H1 (cell line): ENCODE measurements around the gene B3GAT1. TPM values are rescaled to one million over a fixed set of nuclear protein-coding genes. Genes with fewer than 3 reads are reported as not detected.

Experiments
- CTCF ChIA-PET: fragments of 300-600 bp; sonication (Branson Sonifier 250); formaldehyde crosslinking; loops from one replicate; lab custom pipeline; 2021; ENCODE audit not compliant: partially characterized antibody; lab: Charles Lee
- POLR2A ChIA-PET: fragments of 300-600 bp; sonication (Branson Sonifier 250); formaldehyde crosslinking; loops from one replicate; lab custom pipeline; 2021; ENCODE audit warnings: inconsistent platforms; ENCODE audit not compliant: partially characterized antibody; lab: Charles Lee
- DNase-seq, 2 experiments: peaks; one replicate each; pipeline versions ENCODE4 v3.0.0 to v3.0.0-alpha.2; 2010 to 2022; ENCODE audit warnings: low spot score in 2 of 2, low read depth in 1 of 2, mixed read lengths in 1 of 2
- FAIRE-seq: peaks from 2 replicates; lab custom pipeline; 2011; peaks lifted over from hg19 to GRCh38; lab: Jason Lieb, UNC
- H2AFZ ChIP-seq: 2 replicates; pipeline ENCODE4 v1.8.1; 2012; ENCODE audit warnings: low read length, inconsistent platforms
- H2AK5ac ChIP-seq: 2 replicates; pipeline ENCODE4 v1.6.1; 2013; ENCODE audit warnings: low read depth, low read length
- H2BK120ac ChIP-seq: replicated peaks from 2 replicates; pipeline ENCODE3; 2013; ENCODE audit warnings: low read depth, low read length, inconsistent platforms
- H2BK12ac ChIP-seq: 2 replicates; pipeline ENCODE4 v1.6.1; 2013; ENCODE audit warnings: low read depth, low read length
- H2BK15ac ChIP-seq: 2 replicates; pipeline ENCODE4 v1.6.1; 2013; ENCODE audit warnings: low read length
- H2BK20ac ChIP-seq: 2 replicates; pipeline ENCODE4 v1.6.1; 2013; ENCODE audit warnings: low read length
- H2BK5ac ChIP-seq: 2 replicates; pipeline ENCODE4 v1.6.1; 2013; ENCODE audit warnings: low read depth, low read length
- H3K14ac ChIP-seq: 2 replicates; pipeline ENCODE4 v1.6.1; 2013; ENCODE audit warnings: inconsistent platforms; ENCODE audit not compliant: insufficient read length
- H3K18ac ChIP-seq: 2 replicates; pipeline ENCODE4 v1.6.1; 2013; ENCODE audit warnings: low read length; ENCODE audit errors: extremely low read depth
- H3K23ac ChIP-seq: 2 replicates; pipeline ENCODE4 v1.6.1; 2013; ENCODE audit warnings: inconsistent platforms; ENCODE audit not compliant: insufficient read length
- H3K23me2 ChIP-seq: 2 replicates; pipeline ENCODE4 v1.6.1; 2013; ENCODE audit warnings: low read depth, low read length
- H3K27ac ChIP-seq: 2 replicates; pipeline ENCODE4 v1.6.1; 2011; ENCODE audit warnings: low read depth, low read length, inconsistent platforms
- H3K27me3 ChIP-seq, 4 experiments: replicated peaks in 1 of 4; 1 replicate in 1 of 4; 2 replicates in 3 of 4; pipeline versions ENCODE4 v1.6.1 to v1.8.1; 2011 to 2013; ENCODE audit warnings: low read length in 3 of 4, mild to moderate bottlenecking in 3 of 4, inconsistent platforms in 2 of 4, mixed read lengths in 2 of 4, moderate library complexity in 1 of 4; ENCODE audit not compliant: control insufficient read depth in 3 of 4, insufficient read depth in 3 of 4; ENCODE audit errors: extremely low read depth in 1 of 4
- H3K36me3 ChIP-seq, 4 experiments: 2 replicates each; pipeline versions ENCODE4 v1.6.1 to v1.8.1; 2011 to 2013; ENCODE audit warnings: mild to moderate bottlenecking in 4 of 4, low read length in 3 of 4, moderate library complexity in 2 of 4, control low read depth in 1 of 4, inconsistent platforms in 1 of 4; ENCODE audit not compliant: insufficient read depth in 4 of 4, control insufficient read depth in 2 of 4
- H3K4ac ChIP-seq: replicated peaks from 2 replicates; pipeline ENCODE3; 2013; ENCODE audit warnings: low read length, low read depth, mixed read lengths, inconsistent platforms; ENCODE audit not compliant: insufficient read length
- H3K4me1 ChIP-seq, 4 experiments: replicated peaks in 1 of 4; 1 replicate in 1 of 4; 2 replicates in 3 of 4; pipeline versions ENCODE4 v1.6.1 to v1.8.1; 2011 to 2013; ENCODE audit warnings: low read length in 3 of 4, inconsistent platforms in 2 of 4, mixed read lengths in 1 of 4; ENCODE audit not compliant: insufficient read depth in 4 of 4, control insufficient read depth in 3 of 4
- H3K4me2 ChIP-seq, 2 experiments: 2 replicates each; pipeline versions ENCODE4 v1.6.1 to v1.8.1; 2011 to 2013; ENCODE audit warnings: low read depth in 2 of 2, low read length in 2 of 2, control low read depth in 1 of 2, inconsistent platforms in 1 of 2, mild to moderate bottlenecking in 1 of 2; ENCODE audit not compliant: insufficient read depth in 1 of 2
- H3K4me3 ChIP-seq, 4 experiments: fragments of 200-600, 300-600 bp in 1 of 4; sonication (generic), shearing (Covaris generic), sonication (Bioruptor Twin) in 1 of 4; 2 replicates each; pipeline versions ENCODE4 v1.5.1 to v1.8.1; 2011 to 2016; ENCODE audit warnings: low read length in 4 of 4, low read depth in 3 of 4, control low read depth in 2 of 4, inconsistent platforms in 2 of 4, mild to moderate bottlenecking in 2 of 4, mixed read lengths in 1 of 4, moderate library complexity in 1 of 4; ENCODE audit not compliant: insufficient read depth in 2 of 4; ENCODE audit errors: extremely low read depth in 1 of 4
- H3K56ac ChIP-seq: replicated peaks from 2 replicates; pipeline ENCODE3; 2013; ENCODE audit warnings: low read depth, mild to moderate bottlenecking, mixed read lengths, low read length, inconsistent platforms; ENCODE audit not compliant: insufficient read length
- H3K79me1 ChIP-seq: 2 replicates; pipeline ENCODE4 v1.6.1; 2013; ENCODE audit warnings: low read depth, low read length, control low read depth
- H3K79me2 ChIP-seq, 2 experiments: 2 replicates each; pipeline versions ENCODE4 v1.6.1 to v1.8.1; 2012 to 2013; ENCODE audit warnings: low read length in 2 of 2, mild to moderate bottlenecking in 2 of 2, inconsistent platforms in 1 of 2; ENCODE audit not compliant: insufficient read depth in 2 of 2, control insufficient read depth in 1 of 2
- H3K9ac ChIP-seq, 4 experiments: replicated peaks in 1 of 4; 1 replicate in 1 of 4; 2 replicates in 3 of 4; pipeline versions ENCODE4 v1.6.1 to v1.8.1; 2011 to 2013; ENCODE audit warnings: low read depth in 3 of 4, low read length in 3 of 4, control low read depth in 2 of 4, mild to moderate bottlenecking in 2 of 4, moderate library complexity in 2 of 4, inconsistent platforms in 1 of 4; ENCODE audit errors: extremely low read depth in 1 of 4
- H3K9me3 ChIP-seq, 2 experiments: 2 replicates each; pipeline versions ENCODE4 v1.6.1 to v1.8.1; 2012 to 2013; ENCODE audit warnings: mild to moderate bottlenecking in 2 of 2, moderate library complexity in 2 of 2, control low read depth in 1 of 2, inconsistent platforms in 1 of 2, low read depth in 1 of 2, low read length in 1 of 2, mixed read lengths in 1 of 2; ENCODE audit not compliant: insufficient read depth in 2 of 2
- H4K20me1 ChIP-seq, 2 experiments: replicated peaks in 1 of 2; 2 replicates each; pipeline versions ENCODE3 to v1.8.1; 2011 to 2013; ENCODE audit warnings: inconsistent platforms in 2 of 2, low read length in 2 of 2, mild to moderate bottlenecking in 1 of 2; ENCODE audit not compliant: insufficient read depth in 2 of 2, control insufficient read depth in 1 of 2
- H4K5ac ChIP-seq: 2 replicates; pipeline ENCODE4 v1.6.1; 2013; ENCODE audit warnings: low read length, low read depth, mixed read lengths, inconsistent platforms; ENCODE audit not compliant: insufficient read length
- H4K8ac ChIP-seq: 2 replicates; pipeline ENCODE4 v1.8.0; 2013; ENCODE audit warnings: mild to moderate bottlenecking, moderate library complexity, low read length, inconsistent platforms; ENCODE audit not compliant: insufficient read depth; ENCODE audit errors: extremely low read depth
- H4K91ac ChIP-seq: replicated peaks from 2 replicates; pipeline ENCODE3; 2013; ENCODE audit warnings: low read length, mixed read lengths, inconsistent platforms; ENCODE audit not compliant: insufficient read length
- BRCA1 ChIP-seq: IDR thresholded peaks from 2 replicates; pipeline ENCODE4 v1.6.1; 2012; ENCODE audit warnings: low read depth, low read length, improper control_type of control experiment
- TCF12 ChIP-seq: IDR thresholded peaks from 2 replicates; pipeline ENCODE4 v1.6.1; 2011; ENCODE audit warnings: low read depth, mild to moderate bottlenecking, low read length
- WGBS, 2 experiments: shearing (Covaris generic) in 1 of 2; methylation state at CpG; one replicate each; pipeline versions ENCODE4 v1.1.6 to v1.1.7; 2013 to 2015; ENCODE audit warnings: low lambda C conversion rate in 2 of 2, mixed read lengths in 2 of 2, inconsistent platforms in 1 of 2, low coverage in 1 of 2, missing lambda C conversion rate in 1 of 2; ENCODE audit not compliant: insufficient replicate concordance in 2 of 2, insufficient coverage in 1 of 2, insufficient read length in 1 of 2; ENCODE audit errors: extremely low coverage in 1 of 2, missing lambda C conversion rate in 1 of 2; 5-methylcytosine and 5-hydroxymethylcytosine counted together
- polyA plus RNA-seq, 7 experiments: library from polyadenylated mRNA; depleted of rRNA in 3 of 7; stranded (reverse) in 5 of 7; unstranded in 2 of 7; fragments of >200 nt in 5 of 7; fragments of 200-250 nt in 2 of 7; gene quantifications; 1 replicate in 5 of 7; 2 replicates in 1 of 7; 4 replicates in 1 of 7; pipeline versions ENCODE4 v1.2.1 to v1.2.3, GENCODE V29; 2011 to 2013; ENCODE audit warnings: missing spikeins in 2 of 7, mixed read lengths in 2 of 7
- total RNA-seq: library from RNA; stranded (reverse); fragmentation: NEBNext Ultra II Directional; extraction: Animal tissue kit (Norgen Biotek cat#: 25700); gene quantifications from 2 replicates; pipeline ENCODE4 v1.2.1, GENCODE V29; 2021

Gene B3GAT1
- total and polyA plus RNA-seq, 2 of the 8 experiments (the other 6 are each of a cell fraction or from before 2014, with no cell fraction given) = 19.7 to 32.4 TPM

DNA sequence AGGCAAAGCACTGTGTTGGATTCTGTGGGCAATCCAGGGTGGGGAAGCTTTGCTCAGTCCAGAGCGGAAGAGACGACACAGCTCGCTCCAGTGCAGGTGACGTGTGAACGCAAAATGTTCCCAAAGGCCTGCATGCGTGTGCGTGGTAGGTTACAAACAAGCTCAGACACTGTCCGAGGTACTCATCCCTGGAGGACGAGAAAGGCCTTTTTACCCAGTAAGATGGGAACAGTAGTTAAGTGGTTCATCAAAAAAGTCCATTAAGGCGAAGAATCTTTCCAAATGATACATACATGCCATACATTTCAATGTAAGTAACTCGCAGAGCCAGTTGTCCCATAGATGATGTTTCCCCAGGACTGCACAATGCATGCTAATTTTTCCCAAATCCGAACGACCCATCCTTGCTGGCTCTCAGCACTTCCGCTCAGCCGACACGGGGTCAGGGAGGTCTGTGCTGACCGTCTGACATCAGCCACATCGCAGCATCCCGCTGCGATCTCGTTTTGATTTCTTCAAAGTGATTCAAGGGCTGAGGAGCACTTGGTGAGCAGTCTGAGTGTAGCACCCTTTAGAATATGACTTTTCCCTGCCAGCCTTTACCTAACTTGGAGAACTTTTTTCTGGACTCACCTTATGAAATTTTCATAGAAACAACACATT is 19.0 kb downstream of the B3GAT1 start:
- Histone ChIP-seq H3K9me3 (no peaks in the 10 kb centered on the region), H3K23me2 (0 out of 2 replicates have a peak, but pooled peaks cover 2% of the 10 kb centered on the region), H3K9ac (no peak overlapping the region), H3K27me3 (no peaks in the 10 kb centered on the region), H3K4me3 (no peak overlapping the region), H3K36me3 (no peaks in the 10 kb centered on the region; a peak in 1 of 8 replicates), H4K8ac (no peak overlapping the region), H2BK12ac (no peak overlapping the region), H3K4me2 (no peak overlapping the region), H3K4ac (no peak overlapping the region)
- POLR2A ChIA-PET = interaction anchor here (1.1 to 1.3 kb wide), 2 partner anchors 18 to 26 kb away, joined by 3 read pairs; no protein-coding TSS in a partner anchor
- FAIRE-seq = no peak
- TF ChIP-seq BRCA1 (no peak), TCF12 (no peak)
- TF ChIP-seq, all 59 proteins: peak for 0
- Histone ChIP-seq H2BK5ac (no peak overlapping the region), H3K18ac (no peak overlapping the region), H3K56ac (no peak overlapping the region), H3K14ac (no peak overlapping the region), H3K79me1 (peaks cover 2% of the 10 kb centered on the region; the same call in 1 of the 2 replicates), H3K27ac (no peak overlapping the region), H4K5ac (no peak overlapping the region), H2BK20ac (no peak overlapping the region), H4K20me1 (peaks cover 10 to 20% of the 10 kb centered on the region in 2 experiments), H2BK15ac (no peak overlapping the region), H4K91ac (no peak overlapping the region), H2AFZ (no peak overlapping the region), H3K79me2 (peaks cover 0 to 7% of the 10 kb centered on the region in 2 experiments; a peak in 1 of 4 replicates), H2AK5ac (no peak overlapping the region), H3K4me1 (peaks cover 0 to 2% (median 0%) of the 10 kb centered on the region in 4 experiments; a peak in 1 of 7 replicates), H3K23ac (no peak overlapping the region), H2BK120ac (no peak overlapping the region)
- no peak for DNase-seq
- CTCF ChIA-PET = interaction anchor here (0.7 to 4.8 kb wide), 16 partner anchors 9 to 322 kb away, joined by 3 to 17 read pairs (median 3); no protein-coding TSS in a partner anchor
- 91% methylated on average over 21 of the region's 21 CpGs; no CpG with 5 or more reads in 1 of the 2 experiments for WGBS, 2 experiments
